Stomach (tissue), 9 donors: ENCODE results near the gene GRAMD1B. TPM values are rescaled to one million over a fixed set of nuclear protein-coding genes. Genes with fewer than 3 reads are reported as not detected.
"Not testable (repeated sequence)": the region's sequence is repeated elsewhere in the genome, so short reads cannot be mapped to it uniquely, and the experiment has no call there.

Source experiments
- DNase-seq, 2 donors: peaks; one replicate each; pipeline versions ENCODE4 v3.0.0 to v3.0.0-alpha.2; 2013 to 2019
- H3K27ac ChIP-seq, 5 donors: fragments of 200-600 bp in 4 of 5; sonication (generic) in 4 of 5; one replicate each; pipeline ENCODE4 v1.5.1; 2013 to 2019; ENCODE audit warnings: mild to moderate bottlenecking in 1 of 5, moderate library complexity in 1 of 5
- H3K27me3 ChIP-seq, 3 donors: fragments of 200-600 bp; sonication (generic); one replicate each; pipeline ENCODE4 v1.5.1; 2017 to 2019; ENCODE audit warnings: mixed run types in 1 of 3
- H3K36me3 ChIP-seq, 4 donors: fragments of 200-600 bp; sonication (generic); 1 replicate in 3 of 4; 2 replicates in 1 of 4; pipeline ENCODE4 v1.5.1; 2016 to 2019
- H3K4me1 ChIP-seq, 4 donors: fragments of 200-600 bp; sonication (generic); one replicate each; pipeline ENCODE4 v1.5.1; 2016 to 2019
- H3K4me3 ChIP-seq, 4 donors: fragments of 200-600 bp; sonication (generic) in 3 of 4; one replicate each; pipeline ENCODE4 v1.5.1; 2016 to 2019; ENCODE audit warnings: mild to moderate bottlenecking in 1 of 4
- H3K9me3 ChIP-seq, 4 donors: fragments of 200-600 bp; sonication (generic); one replicate each; pipeline ENCODE4 v1.5.1; 2016 to 2019
- CTCF ChIP-seq, 7 experiments: fragments of 450-650 bp in 4 of 7; fragments of 200-600 bp in 3 of 7; sonication (generic) in 3 of 7; IDR thresholded peaks; one replicate each; pipeline ENCODE4 v1.5.1; 2016 to 2019; ENCODE audit warnings: antibody characterized with exemption in 7 of 7, control low read depth in 2 of 7, mild to moderate bottlenecking in 1 of 7
- EP300 ChIP-seq: sonication (generic); formaldehyde crosslinking; IDR thresholded peaks from one replicate; pipeline ENCODE4 v1.6.1; 2017; ENCODE audit warnings: antibody characterized with exemption
- POLR2A ChIP-seq, 4 donors: fragments of 450-650 bp; IDR thresholded peaks; one replicate each; pipeline ENCODE4 v1.6.1; 2016; ENCODE audit warnings: antibody characterized with exemption in 4 of 4, control low read depth in 2 of 4, mild to moderate bottlenecking in 1 of 4, moderate library complexity in 1 of 4
- POLR2AphosphoS5 ChIP-seq, 3 donors: sonication (generic); formaldehyde crosslinking; IDR thresholded peaks; one replicate each; pipeline ENCODE4 v1.6.1; 2016; ENCODE audit warnings: antibody characterized with exemption in 3 of 3
- WGBS, 5 donors: extraction: QIAGEN DNeasy Blood & Tissue Kit in 3 of 5; methylation state at CpG; one replicate each; pipeline versions ENCODE4 v1.1.5 to v1.1.7; 2013 to 2018; 5-methylcytosine and 5-hydroxymethylcytosine counted together
- intact Hi-C: fragments of 100-400 bp; cut with DNase I; formaldehyde crosslinking; loops from one replicate; pipeline ENCODE4 v1.15.1; 2023; ENCODE audit warnings: low total_unique reads
- polyA plus RNA-seq, 3 donors: library from polyadenylated mRNA; stranded (reverse); fragments of 200-250 nt; gene quantifications; one replicate each; pipeline ENCODE4 v1.2.3, GENCODE V29; 2013
- total RNA-seq, 5 donors: library from RNA; depleted of rRNA; stranded (reverse); fragments of >200 nt; gene quantifications; one replicate each; pipeline versions ENCODE4 v1.1.0 to v1.2.3, GENCODE V29; 2014 to 2016
- donor health status: healthy with polysubstance abuse.
- donor health status: Bipolar disorder and iron deficiency.
- donor health status: healthy.

Gene GRAMD1B
- total and polyA plus RNA-seq, 8 donors, result 0.58 to 39.7 (median 12.2) TPM

- intact Hi-C loops, result loop anchor here (10.0 kb wide), 1 partner anchor 197 kb away; no protein-coding TSS in a partner anchor
- Histone ChIP-seq H3K27me3 (peaks cover 0 to 14% (median 8%) of the 10 kb centered on the region in 3 donors), H3K27ac (no peak overlapping the region), H3K4me3 (no peak overlapping the region), H3K4me1 (no peaks in the 10 kb centered on the region), H3K36me3 (no peaks in the 10 kb centered on the region), H3K9me3 (no peaks in the 10 kb centered on the region)
- 71 to 83% (median 73%) methylated on average over 17 of the region's 17 CpGs for WGBS, 5 donors
- no peak for DNase-seq
- TF ChIP-seq POLR2AphosphoS5 (IDR thresholded peaks at IDR 0.05) (no peak), EP300 (no peak), POLR2A (IDR thresholded peaks at IDR 0.05) (no peak), CTCF (IDR thresholded peaks at IDR 0.05) (no peak)
Observed at GRCh38 chr11:123517559-123518364, 87.7 kb downstream of the GRAMD1B start.

GRCh38 chr11:123518496-123519054, 88.5 kb downstream of the GRAMD1B start:
- TF ChIP-seq POLR2AphosphoS5 (IDR thresholded peaks at IDR 0.05), result no peak
- TF ChIP-seq EP300, result no peak
- no peak for TF ChIP-seq POLR2A (IDR thresholded peaks at IDR 0.05)
- TF ChIP-seq CTCF (IDR thresholded peaks at IDR 0.05), result no peak
- Histone ChIP-seq H3K4me1 (no peaks in the 10 kb centered on the region), H3K27ac (no peak overlapping the region), H3K27me3 (peaks cover 0 to 14% (median 8%) of the 10 kb centered on the region in 3 donors), H3K9me3 (no peaks in the 10 kb centered on the region), H3K36me3 (no peaks in the 10 kb centered on the region), H3K4me3 (no peak overlapping the region)
- DNase-seq, result no peak
- 70 to 79% (median 77%) methylated on average over 9 of the region's 9 CpGs for WGBS, 5 donors
- intact Hi-C loops, result loop anchor here (10.0 kb wide), 1 partner anchor 196 kb away; no protein-coding TSS in a partner anchor

GRCh38 chr11:123519055-123519796, 89.2 kb downstream of the GRAMD1B start:
- Histone ChIP-seq H3K4me3 (no peak overlapping the region), H3K9me3 (no peaks in the 10 kb centered on the region), H3K4me1 (no peaks in the 10 kb centered on the region), H3K36me3 (no peaks in the 10 kb centered on the region), H3K27me3 (peaks cover 0 to 14% (median 8%) of the 10 kb centered on the region in 3 donors), H3K27ac (no peak overlapping the region)
- TF ChIP-seq EP300, result no peak
- no peak for TF ChIP-seq POLR2AphosphoS5 (IDR thresholded peaks at IDR 0.05)
- no peak for TF ChIP-seq CTCF (IDR thresholded peaks at IDR 0.05)
- TF ChIP-seq POLR2A (IDR thresholded peaks at IDR 0.05), result no peak
- DNase-seq, result no peak
- 52 to 59% (median 55%) methylated on average over 10 to 11 of the region's 11 CpGs for WGBS, 5 donors
- intact Hi-C loops, result loop anchor here (10.0 kb wide), 1 partner anchor 196 kb away; no protein-coding TSS in a partner anchor

GRCh38 chr11:123519797-123520193, 89.7 kb downstream of the GRAMD1B start:
- intact Hi-C loops, result loop anchor here (10.0 kb wide), 1 partner anchor 195 kb away; no protein-coding TSS in a partner anchor
- Histone ChIP-seq H3K4me1 (no peaks in the 10 kb centered on the region), H3K36me3 (no peaks in the 10 kb centered on the region), H3K27me3 (peaks cover 0 to 14% (median 8%) of the 10 kb centered on the region in 3 donors), H3K27ac (no peak overlapping the region), H3K4me3 (no peak overlapping the region), H3K9me3 (no peaks in the 10 kb centered on the region)
- TF ChIP-seq EP300, result no peak
- no peak for TF ChIP-seq POLR2AphosphoS5 (IDR thresholded peaks at IDR 0.05)
- no peak for TF ChIP-seq CTCF (IDR thresholded peaks at IDR 0.05)
- TF ChIP-seq POLR2A (IDR thresholded peaks at IDR 0.05), result no peak
- DNase-seq, result no peak
- WGBS, 5 donors, result 57 to 80% (median 70%) methylated on average over 3 to 7 of the region's 7 CpGs

- H3K9me3 ChIP-seq, H3K4me3 ChIP-seq, intact Hi-C loops, H3K4me1 ChIP-seq, DNase-seq, H3K36me3 ChIP-seq, H3K27ac ChIP-seq: not testable (repeated sequence)
- peaks cover 0 to 21% (median 8%) of the 10 kb centered on the region in 3 donors for H3K27me3 ChIP-seq
- 94 to 97% (median 96%) methylated on average over 6 of the region's 6 CpGs for WGBS, 5 donors
Observed at GRCh38 chr11:123520476-123520875, 90.4 kb downstream of the GRAMD1B start.
